Measurements from ENCODE around the gene RAB13.

RAB13 gene

GRCh38 chr1:153954826-153955225 is 31.3 kb downstream of the RAB13 start:
- DNase-seq: no peak

DNA sequence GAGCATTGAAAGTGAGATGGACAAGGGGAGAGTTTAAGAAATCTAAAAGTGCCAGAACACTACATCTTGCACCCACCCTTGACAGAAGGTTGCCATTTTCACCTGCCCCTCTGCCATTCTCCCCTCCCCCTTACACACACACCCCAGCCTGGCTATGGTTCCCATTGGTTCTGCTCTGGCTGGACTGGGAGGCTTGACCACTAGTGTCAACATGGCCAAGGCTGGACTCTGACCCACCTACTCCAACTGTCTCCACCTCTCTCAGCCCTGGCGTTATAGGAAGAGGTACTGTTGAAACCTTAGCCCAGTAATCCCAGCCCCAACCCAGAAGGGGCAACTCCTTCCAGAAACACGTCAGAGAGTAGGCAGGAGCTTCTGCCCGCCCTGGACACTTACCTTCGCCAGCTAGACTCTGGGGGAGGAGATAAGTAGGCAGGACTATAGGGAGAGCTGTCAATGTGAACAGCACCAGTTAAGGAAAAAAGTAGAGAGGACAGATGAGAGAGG is 32.2 kb downstream of the RAB13 start:
- DNase-seq: no peak

DNA sequence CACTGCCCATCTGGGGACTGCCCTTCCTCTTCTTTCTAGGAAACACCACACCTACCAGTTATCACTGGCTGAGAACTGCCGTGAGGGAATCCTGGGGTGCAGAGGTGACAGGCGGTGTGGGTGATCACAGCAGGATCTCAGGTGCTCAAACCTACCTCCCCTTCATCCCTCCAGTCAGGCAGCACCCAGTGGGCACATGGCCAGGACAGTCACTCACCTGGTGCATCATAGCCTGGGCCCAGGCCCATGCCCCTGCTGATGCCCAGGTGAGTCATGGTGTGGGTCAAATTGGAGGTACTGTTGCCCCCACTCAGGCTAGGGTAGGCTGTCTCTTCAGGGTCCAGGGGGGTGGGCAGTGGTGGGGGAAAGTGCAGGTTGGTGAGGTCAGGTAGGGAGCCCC is 34.3 kb downstream of the RAB13 start:
- DNase-seq: no peak

DNA sequence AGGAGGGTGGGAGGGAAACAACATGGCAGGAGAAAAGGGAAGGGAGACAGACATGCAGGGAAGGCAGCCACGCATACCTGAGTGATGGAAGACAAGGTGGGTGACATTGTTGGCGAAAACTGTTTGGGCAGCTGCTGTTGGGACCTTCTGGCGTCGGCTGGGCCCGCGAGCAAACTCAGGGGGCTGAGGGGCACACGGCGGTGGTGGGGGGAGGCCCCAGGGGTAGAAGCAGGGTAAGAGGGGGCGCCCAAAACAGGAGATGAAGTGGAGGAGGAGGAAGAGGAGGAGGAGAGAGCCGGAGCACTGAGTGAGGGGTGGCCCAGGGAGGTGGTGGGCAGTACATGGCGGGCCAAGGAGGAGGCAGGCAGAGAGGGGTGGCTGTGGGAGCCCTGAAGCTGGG is 35.0 kb downstream of the RAB13 start:
- DNase-seq: no peak

- DNase-seq: peak; percentile 56 to 84 (median 64)
These were observed 39.4 kb downstream of the RAB13 start, which contains the start of gene DENND4B for GRCh38 chr1:153946622-153947241. DENND4B (minus strand) TSS chr1:153946718; CDS start chr1:153944374, 2,344 bp downstream.

GRCh38 chr1:153945795-153946621 is 40.1 kb downstream of the RAB13 start:
- peak; percentile 48 to 87 (median 75) for DNase-seq

DNA sequence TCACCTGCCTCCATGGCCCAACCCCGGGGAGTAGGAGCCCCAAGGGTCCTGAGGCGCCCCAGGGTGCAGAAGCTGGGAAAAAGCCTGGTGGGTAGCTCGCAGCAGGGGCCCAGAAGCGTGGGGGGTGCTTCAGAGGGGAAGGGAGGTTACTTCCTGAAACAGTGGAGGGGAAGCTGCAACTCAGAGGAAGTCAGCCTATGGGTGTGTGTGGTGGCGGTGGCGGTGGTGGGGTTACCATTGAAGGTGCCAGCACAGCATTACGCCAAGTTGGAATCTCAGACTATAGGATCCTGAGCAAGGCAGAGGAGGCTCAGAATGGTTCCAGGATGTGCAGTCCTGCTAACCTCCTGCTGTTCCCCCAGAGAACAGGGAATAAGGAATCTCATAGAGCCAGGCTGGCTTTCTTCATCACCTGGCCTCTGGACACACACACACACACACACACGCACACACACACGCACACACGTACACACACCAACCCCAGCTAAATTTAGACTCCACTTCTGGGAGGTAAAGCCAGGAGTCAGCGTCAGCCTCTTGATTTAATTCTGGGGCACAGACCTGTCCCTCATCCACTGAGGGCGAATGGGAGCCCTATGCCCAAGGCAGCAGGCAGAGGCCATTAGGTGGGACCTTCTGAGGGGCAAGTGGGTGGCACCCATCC is 40.9 kb downstream of the RAB13 start:
- DNase-seq: peak; percentile 46 to 95 (median 77)

- no peak for DNase-seq
These were observed 41.4 kb downstream of the RAB13 start for GRCh38 chr1:153944827-153945117.

- peak in 1 of 5 experiments; percentile 50 for DNase-seq
These were observed 41.9 kb downstream of the RAB13 start for GRCh38 chr1:153944005-153944826.

GRCh38 chr1:153942766-153943549 is 43.2 kb downstream of the RAB13 start:
- DNase-seq: no peak

DNA sequence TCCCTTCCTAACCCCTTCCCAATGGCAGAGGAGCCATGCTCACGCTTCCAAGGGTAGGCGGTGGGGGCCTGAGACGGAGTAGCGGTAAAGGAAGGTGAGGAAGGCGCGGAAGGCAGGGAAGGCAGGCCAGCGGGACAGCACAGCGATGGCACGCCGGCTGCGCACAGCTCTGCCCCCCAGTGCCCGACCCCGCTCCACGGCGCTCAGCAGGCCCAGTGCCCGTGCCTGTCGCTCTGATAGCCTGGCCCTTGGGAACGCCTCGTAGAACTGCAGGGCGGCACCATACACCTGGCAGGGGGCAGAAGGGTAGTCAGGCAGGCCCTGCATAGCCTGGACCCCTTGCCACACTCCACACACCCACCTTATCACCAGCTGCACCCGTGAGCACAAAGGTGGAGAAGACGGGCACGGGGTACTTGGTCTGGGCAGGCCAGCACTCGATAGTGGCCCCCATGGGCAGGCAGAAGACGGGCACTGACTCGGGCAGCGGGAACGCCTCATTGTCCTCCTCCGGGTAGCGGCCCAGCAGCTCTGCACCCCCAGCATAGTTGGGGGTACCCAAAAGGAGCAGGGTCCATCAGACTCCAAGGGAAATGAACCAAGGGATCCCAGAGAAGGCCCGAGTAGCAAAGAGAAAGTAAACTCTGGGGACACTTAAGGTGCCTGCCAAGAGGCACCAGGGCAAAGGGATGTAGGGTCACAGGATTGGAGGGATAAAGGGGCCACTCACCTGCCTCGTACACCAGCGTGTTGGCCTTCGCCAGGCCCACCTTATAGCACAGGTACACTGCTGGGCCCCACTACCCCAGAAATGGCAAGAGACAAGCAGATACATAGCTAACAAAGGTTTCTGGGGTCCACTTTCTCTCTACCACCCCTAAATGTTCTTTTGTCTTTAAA is 44.1 kb downstream of the RAB13 start:
- no peak for DNase-seq

- no peak for DNase-seq
These were observed 45.4 kb downstream of the RAB13 start for GRCh38 chr1:153940756-153941155.

DNA sequence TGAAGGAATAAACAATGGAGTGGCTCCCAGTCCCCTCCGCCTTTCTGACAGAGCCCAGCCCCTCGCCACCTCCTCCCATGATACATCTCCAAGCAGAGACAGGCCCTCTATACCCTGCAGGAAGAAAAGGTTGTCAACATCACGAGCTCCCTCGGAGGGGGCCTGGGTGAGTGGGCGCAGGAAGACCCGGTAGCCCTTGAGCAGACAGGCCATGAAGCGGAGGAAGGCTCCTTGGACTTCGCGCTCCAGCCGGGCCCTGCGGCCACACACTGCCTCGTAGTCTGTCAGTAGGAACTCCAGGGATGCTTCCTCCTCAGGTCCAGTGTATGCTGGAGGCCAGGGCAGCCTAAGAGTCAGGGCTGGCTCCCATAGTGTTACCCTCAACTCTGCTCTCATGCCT is 46.7 kb downstream of the RAB13 start:
- no peak for DNase-seq

DNA sequence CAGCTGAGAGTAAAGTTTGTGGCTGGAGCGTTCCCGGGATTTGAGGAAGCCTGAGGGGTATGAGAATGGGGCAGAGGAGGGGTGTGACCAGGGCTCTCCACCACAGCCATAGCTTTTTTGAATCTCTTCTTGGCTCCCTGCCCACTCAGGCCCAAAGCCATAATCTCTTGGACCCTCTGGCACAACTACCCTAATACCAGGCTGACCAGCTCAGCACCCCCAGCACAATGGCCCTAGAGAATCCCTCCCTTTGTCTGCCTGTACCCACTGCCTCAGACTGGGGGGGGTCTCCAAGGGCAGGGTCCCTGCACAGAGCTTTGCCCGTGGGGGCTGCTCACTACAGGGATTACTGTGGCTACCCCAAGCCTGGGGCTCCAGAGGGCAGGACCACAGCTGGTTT is 47.1 kb downstream of the RAB13 start:
- DNase-seq: no peak

DNA sequence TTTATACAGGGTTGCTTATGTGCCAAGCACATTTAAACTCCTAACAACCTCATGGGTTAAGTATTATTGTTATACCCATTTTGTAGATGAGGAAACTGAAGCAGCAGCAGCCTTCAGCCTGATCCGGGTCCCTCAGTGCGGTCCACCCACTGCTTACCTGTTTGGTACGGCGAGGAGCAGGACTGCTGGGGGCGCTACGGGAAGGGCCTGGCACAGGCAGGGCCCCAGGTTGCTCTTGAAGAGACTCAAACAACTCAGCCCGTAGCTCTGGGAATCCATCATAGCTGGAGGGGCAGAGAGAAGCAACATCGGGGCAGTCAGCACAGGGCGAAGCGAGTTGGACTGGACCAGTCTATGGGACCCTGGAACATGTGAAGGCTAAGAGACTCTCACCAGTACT is 48.8 kb downstream of the RAB13 start:
- DNase-seq: no peak

GRCh38 chr1:153936011-153936802 is 49.9 kb downstream of the RAB13 start:
- DNase-seq: no peak

DNA sequence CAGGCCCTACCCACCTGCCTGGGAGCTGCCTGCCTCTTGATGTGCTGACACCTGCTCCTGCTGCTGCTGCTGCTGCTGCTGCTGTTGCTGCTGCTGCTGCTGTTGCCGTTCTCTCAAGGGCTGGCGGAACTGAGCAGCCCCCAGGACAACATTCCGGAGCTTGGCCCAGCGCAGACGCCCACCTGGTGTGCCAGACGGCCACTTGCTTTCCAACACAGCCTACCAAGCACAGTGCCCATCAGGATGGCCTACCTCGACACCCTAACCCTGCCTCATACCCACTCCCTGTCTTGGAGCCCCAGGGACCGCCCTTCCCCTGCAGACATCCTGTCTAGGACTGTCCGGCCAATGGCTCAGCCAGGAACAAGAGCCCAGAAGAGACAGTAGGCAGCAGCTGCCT is 51.4 kb downstream of the RAB13 start:
- DNase-seq: no peak

- DNase-seq: no peak
These were observed 52.2 kb downstream of the RAB13 start for GRCh38 chr1:153933955-153934354.

- no peak for DNase-seq
These were observed 52.7 kb downstream of the RAB13 start for GRCh38 chr1:153933430-153933829.
